GM18858 (cell line): ENCODE data around the gene ELL2.

Experiments
- ATAC-seq: cut with Tn5 transposase; IDR thresholded peaks from one replicate; pipeline ENCODE4 v1.9.1; 2021; ENCODE audit not compliant: unreplicated experiment

Gene ELL2

GRCh38 chr5:95956900-95957293, 4.8 kb downstream of the ELL2 start:
- ATAC-seq, result no peak

GRCh38 chr5:95956021-95956899, 5.4 kb downstream of the ELL2 start:
- no peak for ATAC-seq

GRCh38 chr5:95954716-95955115, 6.9 kb downstream of the ELL2 start:
- ATAC-seq, result no peak

- no peak for ATAC-seq
These were observed 8.5 kb downstream of the ELL2 start for GRCh38 chr5:95953021-95953702.

GRCh38 chr5:95951916-95952315, 9.7 kb downstream of the ELL2 start:
- no peak for ATAC-seq

- peak; percentile 53 for ATAC-seq
These were observed 11.8 kb downstream of the ELL2 start for GRCh38 chr5:95949810-95950209.

- no peak for ATAC-seq
These were observed 13.0 kb downstream of the ELL2 start for GRCh38 chr5:95948631-95949030.

GRCh38 chr5:95946451-95946850, 15.2 kb downstream of the ELL2 start:
- ATAC-seq, result no peak

GRCh38 chr5:95942968-95943367, 18.7 kb downstream of the ELL2 start:
- no peak for ATAC-seq

GRCh38 chr5:95942414-95942813, 19.2 kb downstream of the ELL2 start:
- no peak for ATAC-seq

- no peak for ATAC-seq
These were observed 19.9 kb downstream of the ELL2 start for GRCh38 chr5:95941756-95942155.

- no peak for ATAC-seq
These were observed 20.6 kb downstream of the ELL2 start for GRCh38 chr5:95940758-95941682.

GRCh38 chr5:95939465-95939864, 22.2 kb downstream of the ELL2 start:
- ATAC-seq, result no peak

GRCh38 chr5:95938766-95939165, 22.9 kb downstream of the ELL2 start:
- no peak for ATAC-seq

- no peak for ATAC-seq
These were observed 23.3 kb downstream of the ELL2 start for GRCh38 chr5:95938347-95938746.

GRCh38 chr5:95937607-95938152, 24.0 kb downstream of the ELL2 start:
- ATAC-seq, result no peak

GRCh38 chr5:95936812-95937397, 24.7 kb downstream of the ELL2 start:
- no peak for ATAC-seq

GRCh38 chr5:95935553-95936100, 26.0 kb downstream of the ELL2 start:
- no peak for ATAC-seq

- ATAC-seq, result no peak
These were observed 27.3 kb downstream of the ELL2 start for GRCh38 chr5:95934207-95934804.

GRCh38 chr5:95932941-95933340, 28.7 kb downstream of the ELL2 start:
- no peak for ATAC-seq
